D341Med (cell line): ENCODE results near the gene FSD1L.
"Not testable (repeated sequence)": the region's sequence is repeated elsewhere in the genome, so short reads cannot be mapped to it uniquely, and the experiment has no call there.

Source experiments
- DNase-seq: peaks from one replicate; pipeline ENCODE4 v3.0.0; 2012; ENCODE audit warnings: low spot score

The FSD1L gene

DNA sequence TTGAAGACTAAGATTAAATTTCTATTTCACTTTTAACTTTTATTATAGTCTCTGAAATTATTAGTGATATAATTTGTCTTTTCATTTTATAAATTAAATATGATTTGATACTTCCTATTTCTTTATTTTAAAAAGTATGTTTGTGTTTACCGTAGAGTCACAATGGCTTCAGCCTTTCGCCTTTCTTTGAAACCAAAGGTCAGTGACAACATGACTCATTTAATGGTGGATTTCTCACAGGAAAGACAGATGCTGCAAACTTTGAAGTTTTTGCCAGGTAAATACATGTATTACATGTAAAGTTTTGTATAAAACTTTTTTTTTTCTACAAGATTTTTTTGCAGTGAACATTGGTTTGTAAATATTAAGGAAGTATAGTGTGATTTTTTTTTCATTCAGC lies 36.4 kb downstream of the FSD1L start:
- DNase-seq = no peak

GRCh38 chr9:105485131-105485530 lies 37.3 kb downstream of the FSD1L start:
- DNase-seq = no peak

DNA sequence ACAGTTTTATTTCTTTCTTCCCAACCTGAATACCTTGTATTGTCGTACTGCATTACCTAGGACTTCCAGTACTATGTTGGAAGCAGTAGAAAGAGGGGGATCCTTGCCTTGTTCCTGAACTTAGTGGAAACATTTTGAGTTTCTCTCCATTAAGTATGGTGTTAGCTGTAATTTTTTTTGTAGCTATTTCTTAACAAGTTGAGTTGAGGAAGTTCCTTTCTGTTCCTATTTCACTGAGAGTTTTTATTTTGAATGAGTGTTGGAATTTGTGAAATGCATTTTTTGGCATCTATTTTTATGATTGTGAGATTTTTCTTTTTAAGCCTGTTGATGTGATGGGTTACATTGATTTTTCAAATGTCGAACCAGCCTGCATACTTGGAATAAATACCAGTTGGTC lies 49.0 kb downstream of the FSD1L start:
- DNase-seq = no peak

GRCh38 chr9:105497704-105498103 lies 49.9 kb downstream of the FSD1L start:
- DNase-seq = no peak

DNA sequence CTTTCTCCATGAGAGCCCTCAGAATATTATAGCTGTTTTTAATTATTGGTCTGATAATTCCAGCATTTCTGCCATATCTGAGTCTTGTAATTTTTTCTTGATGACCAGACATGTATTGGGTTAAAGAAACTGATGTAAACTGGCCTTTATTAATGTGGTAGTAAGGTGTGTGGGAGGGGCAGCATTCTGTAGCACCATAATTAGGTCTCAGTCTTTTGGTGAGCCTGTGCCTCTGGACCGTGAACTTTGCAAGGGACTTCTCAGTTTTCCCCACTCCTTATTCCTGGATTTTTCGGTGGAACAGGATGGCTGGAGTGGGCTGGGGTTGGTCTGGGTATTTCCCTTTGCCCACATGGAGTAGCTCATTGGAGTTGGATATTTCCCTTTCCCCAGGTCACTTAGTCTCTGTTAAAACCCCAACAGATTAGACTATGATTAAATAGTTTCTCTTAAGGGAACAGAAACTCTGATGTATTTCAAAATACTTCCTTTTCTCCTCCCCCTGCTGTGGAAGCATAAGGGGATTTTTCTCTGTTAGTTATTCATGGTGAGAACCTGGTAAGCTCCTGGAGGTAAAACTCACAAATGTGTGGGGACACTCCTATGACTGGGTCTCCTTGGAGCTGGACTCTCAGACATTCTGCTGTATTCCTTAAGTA lies 52.4 kb downstream of the FSD1L start:
- DNase-seq = no peak

DNA sequence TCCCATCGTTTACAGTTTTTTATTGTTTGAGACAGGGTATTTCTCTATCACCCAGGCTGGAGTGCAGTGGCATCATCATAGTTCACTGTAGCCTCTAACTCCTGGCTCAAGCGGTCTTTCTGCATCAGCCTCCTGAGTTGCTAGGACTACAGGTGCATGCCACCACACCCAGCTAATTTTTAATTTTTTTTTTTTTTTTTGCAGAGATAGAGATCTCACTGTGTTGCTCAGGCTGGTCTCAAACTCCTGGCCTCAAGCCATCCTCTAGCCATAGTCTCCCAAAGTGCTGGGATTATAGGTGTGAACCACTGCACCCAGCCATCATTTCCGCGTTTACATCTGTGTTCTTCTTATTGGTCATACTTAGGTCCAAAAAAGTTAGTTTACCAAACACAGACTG lies 53.6 kb downstream of the FSD1L start:
- DNase-seq = no peak

DNA sequence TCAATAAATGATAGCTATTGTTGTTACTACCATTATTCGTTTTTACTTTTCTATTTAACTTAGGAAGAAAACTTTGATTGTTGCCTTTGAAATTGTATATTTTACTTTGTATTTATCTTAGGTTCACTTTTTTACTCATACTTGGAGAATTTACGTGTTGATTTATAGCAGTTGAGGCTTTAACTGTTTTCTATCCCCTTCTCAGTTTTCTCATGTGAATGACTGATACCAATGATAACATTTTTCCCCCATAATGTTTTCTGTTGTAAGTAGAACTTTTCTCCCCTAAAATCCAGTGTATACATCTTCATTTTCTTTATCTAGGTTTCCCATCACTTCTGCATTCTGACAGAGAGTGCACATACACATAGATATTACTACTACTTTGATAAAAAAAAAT lies 54.4 kb downstream of the FSD1L start:
- DNase-seq = no peak

DNA sequence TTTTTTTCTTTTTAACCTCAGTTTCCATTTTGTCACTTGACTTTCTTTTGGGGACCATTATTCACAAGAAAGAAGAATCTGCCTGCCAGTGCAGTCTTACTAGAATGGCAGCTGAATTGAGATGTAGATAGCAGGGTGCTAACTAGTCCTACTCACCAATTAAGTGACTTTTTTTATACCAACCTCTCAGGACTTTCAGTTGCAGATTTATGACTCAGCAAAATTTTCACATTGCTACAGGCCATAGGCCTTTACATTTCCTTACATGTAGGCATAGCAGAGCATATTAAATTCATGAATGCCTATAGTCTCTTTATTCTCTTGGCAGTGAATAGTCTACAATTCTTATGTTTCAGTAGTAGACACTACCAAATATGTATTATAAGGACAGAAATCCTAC lies 56.0 kb downstream of the FSD1L start:
- no peak for DNase-seq

GRCh38 chr9:105507096-105507790 lies 59.4 kb downstream of the FSD1L start:
- no peak for DNase-seq

- DNase-seq = no peak
These were observed 60.7 kb downstream of the FSD1L start for GRCh38 chr9:105508530-105508929.

DNA sequence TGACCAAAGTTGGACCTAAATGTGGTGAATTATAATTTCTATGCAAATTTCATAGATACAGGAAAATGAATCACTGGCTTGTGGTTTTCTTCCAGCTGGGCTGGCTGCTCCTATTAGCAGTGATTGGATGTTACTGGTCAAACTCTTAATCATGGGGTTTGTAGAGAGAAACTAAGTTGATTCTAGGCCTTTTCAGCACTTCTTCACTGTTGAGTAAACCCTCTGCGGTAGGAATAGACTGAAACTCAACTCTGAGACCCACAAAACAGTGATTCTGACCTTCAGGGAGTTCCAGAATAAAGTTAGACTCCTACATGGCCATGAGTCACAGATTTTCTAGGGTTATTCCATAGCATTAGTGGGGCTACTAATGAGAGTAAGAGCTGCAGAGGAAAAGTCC lies 62.2 kb downstream of the FSD1L start:
- no peak for DNase-seq

GRCh38 chr9:105511446-105511845 lies 63.6 kb downstream of the FSD1L start:
- DNase-seq = no peak

DNA sequence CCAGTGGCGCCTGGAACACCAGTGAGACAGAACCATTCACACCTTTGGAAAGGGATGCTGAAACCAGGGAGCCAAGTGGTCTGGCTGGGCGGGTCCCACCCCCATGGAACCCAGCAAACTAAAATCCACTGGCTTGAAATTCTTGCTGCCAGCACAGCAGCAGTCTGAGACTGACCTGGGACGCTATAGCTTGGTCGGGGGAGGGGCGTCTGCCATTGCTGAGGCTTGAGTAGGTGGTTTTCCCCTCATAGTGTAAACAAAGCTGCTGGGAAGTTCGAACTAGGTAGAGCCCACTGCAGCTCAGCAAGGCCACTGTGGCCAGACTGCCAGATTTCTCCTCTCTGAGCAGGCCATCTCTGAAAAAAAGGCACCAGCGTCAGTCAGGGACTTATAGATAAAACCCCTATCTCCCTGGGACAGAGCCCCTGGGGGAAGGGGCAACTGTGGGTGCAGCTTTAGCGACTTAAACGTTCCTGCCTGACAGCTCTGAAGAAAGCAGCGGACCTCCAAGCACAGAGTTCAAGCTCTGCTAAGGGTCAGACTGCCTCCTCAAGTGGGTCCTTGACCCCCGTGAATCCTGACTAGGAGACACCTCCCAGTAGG lies 68.1 kb downstream of the FSD1L start:
- no peak for DNase-seq

DNA sequence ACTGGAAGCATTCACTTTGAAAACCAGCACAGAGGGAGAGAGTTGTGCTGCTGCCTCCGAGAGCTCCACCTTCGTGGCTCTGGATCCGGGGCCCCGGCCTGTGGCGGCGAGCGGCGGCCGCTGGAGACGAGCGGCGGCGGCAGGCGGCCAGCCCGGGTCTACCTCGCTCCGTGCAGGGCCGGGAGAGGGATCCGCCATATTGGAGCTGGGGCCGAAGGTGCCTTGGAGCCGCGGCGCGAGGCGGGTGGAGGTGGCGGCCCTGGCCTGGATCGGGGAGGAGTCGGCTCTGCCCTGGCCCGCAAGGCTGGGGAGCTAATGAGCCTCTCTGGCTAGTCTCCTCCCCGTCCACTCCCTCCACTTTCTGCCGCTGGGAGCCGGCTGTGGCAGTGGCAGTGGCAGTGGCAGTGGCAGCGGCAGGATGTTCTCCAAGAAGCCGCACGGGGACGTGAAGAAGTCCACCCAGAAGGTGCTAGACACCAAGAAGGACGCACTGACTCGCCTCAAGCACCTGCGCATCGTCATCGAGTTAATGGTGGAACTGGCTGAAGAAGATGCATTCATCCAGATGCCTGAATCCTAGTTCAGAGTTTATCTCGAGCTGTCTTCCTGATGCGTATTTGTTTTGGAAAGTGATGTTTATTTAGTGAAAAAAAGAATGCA lies 72.0 kb downstream of the FSD1L start:
- DNase-seq = peak; percentile 21

DNA sequence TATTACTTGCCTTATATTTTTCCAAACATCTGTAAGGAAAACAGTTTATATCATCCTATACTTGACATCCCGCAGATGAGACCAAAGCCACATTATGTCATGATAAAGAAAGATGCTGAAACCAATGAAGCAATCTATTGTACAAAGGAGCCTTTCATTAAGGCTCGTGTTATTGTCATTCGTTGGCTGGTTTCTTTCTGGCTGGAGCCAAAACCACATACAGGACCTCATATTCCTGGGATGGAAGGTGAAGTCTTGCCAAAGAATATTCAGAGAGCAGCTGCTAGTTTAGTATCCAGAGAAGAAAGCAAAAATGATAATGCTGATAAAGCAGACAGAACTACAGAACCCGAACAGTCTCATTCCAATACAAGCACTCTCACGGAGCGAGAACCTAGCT lies 73.2 kb downstream of the FSD1L start:
- not testable (repeated sequence) for DNase-seq

- not testable (repeated sequence) for DNase-seq
These were observed 75.0 kb downstream of the FSD1L start for GRCh38 chr9:105522618-105523385.

DNA sequence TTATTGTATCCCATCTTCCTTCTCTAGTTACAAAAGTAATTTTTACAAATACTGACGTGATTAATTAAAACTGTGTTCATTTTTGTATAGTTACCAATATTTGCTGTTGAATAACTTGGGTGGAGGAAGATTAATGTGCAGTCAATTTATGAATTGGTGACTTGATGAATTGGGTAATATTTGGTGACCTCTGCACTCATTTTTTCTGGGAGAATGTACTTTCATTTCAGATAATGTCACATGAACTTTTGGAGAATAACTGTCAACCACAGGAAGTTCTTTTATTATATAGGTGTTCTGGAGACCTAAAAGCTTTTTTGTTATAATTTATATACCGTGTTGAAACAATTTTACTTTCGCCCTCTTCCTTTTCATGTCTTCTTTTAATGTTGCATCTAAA lies 83.7 kb downstream of the FSD1L start:
- DNase-seq = no peak

- no peak for DNase-seq
These were observed 88.3 kb downstream of the FSD1L start for GRCh38 chr9:105535920-105536668.

DNA sequence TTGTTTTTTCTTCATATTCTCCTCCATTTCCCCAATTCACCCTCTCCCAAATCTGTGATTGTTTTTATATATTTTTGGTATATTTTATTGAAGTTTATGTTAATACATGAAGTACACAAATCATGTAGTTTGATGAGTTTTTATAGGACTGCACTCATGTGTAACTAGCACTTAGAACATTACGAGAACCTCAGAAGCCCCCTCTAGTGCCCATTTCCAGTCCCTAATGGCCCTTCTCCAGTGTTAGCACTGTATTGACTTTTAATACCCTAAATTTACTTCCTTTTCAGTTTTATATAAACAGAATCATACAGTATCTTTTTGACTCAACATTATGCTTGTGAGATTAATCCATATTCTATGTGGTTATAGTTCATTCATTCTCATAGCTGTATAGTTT lies 91.6 kb downstream of the FSD1L start:
- no peak for DNase-seq

DNA sequence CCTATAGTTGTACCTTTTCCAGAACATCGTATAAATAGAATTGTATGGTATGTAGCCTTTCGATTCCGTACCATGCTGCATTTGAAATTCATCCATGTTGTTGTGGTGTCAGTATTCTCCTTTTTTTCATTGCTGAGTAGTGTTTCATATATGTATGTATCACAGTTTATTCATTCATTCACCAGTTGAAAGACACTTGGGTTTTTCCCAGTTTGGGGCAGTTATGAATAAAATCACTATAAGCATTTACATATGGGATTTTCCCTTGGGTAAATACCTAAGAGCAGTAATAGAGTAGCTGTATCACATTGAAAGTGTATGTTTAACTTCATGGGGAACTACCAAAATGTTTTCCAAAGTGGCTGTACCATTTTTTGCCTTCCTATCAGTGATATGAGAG lies 94.0 kb downstream of the FSD1L start:
- no peak for DNase-seq

- no peak for DNase-seq
These were observed 106.2 kb downstream of the FSD1L start for GRCh38 chr9:105554042-105554441.
